ENCODE measurements around the gene UBR4. TPM values are rescaled to one million over a fixed set of nuclear protein-coding genes. Genes with fewer than 3 reads are reported as not detected.

Gene UBR4
- total RNA-seq, 2 experiments from 2014 or later, result 98.6 to 101 TPM

- H3K36me3 Mint-ChIP-seq (ENCODE audit: low read depth), result peaks cover 82% of the 10 kb centered on the region
- H3K4me1 Mint-ChIP-seq, result peaks cover 22% of the 10 kb centered on the region
- POLR2A ChIA-PET, result interaction anchor here (1.1 kb wide), 1 partner anchor 171 kb away, joined by 3 read pairs; no protein-coding TSS in a partner anchor
- H3K9me3 Mint-ChIP-seq, result no peaks in the 10 kb centered on the region
- no peaks in the 10 kb centered on the region for H3K27me3 Mint-ChIP-seq
- no peak overlapping the region for H3K4me3 Mint-ChIP-seq
- CTCF ChIA-PET, result interaction anchor here (1.7 kb wide), 1 partner anchor 172 kb away, joined by 4 read pairs; no protein-coding TSS in a partner anchor
- no peak for DNase-seq
- H3K27ac Mint-ChIP-seq, result no peak overlapping the region
Measured at GRCh38 chr1:19079541-19080472, 130.3 kb downstream of the UBR4 start.

- ChIA-PET CTCF (interaction anchor here (1.7 kb wide), 1 partner anchor 171 kb away, joined by 4 read pairs; no protein-coding TSS in a partner anchor), POLR2A (no interaction called here)
- H3K9me3 Mint-ChIP-seq, result no peaks in the 10 kb centered on the region
- no peak for DNase-seq
- peaks cover 83% of the 10 kb centered on the region for H3K36me3 Mint-ChIP-seq (ENCODE audit: low read depth)
- H3K27me3 Mint-ChIP-seq, result no peaks in the 10 kb centered on the region
- H3K27ac Mint-ChIP-seq, result no peak overlapping the region
- no peak overlapping the region for H3K4me3 Mint-ChIP-seq
- peaks cover 33% of the 10 kb centered on the region for H3K4me1 Mint-ChIP-seq
Measured at GRCh38 chr1:19078536-19078935, 131.5 kb downstream of the UBR4 start.

- Mint-ChIP-seq H3K4me3 (no peak overlapping the region), H3K27me3 (no peaks in the 10 kb centered on the region), H3K36me3 (ENCODE audit: low read depth) (peaks cover 83% of the 10 kb centered on the region), H3K9me3 (no peaks in the 10 kb centered on the region), H3K27ac (no peak overlapping the region), H3K4me1 (peaks cover 39% of the 10 kb centered on the region)
- ChIA-PET CTCF (interaction anchor here (0.6 to 3.1 kb wide), 2 partner anchors 165 to 341 kb away, joined by 4 to 23 read pairs; no protein-coding TSS in a partner anchor), POLR2A (interaction anchor here (1.3 to 3.4 kb wide), 2 partner anchors 10 to 14 kb away, joined by 3 to 13 read pairs; no protein-coding TSS in a partner anchor)
- DNase-seq, result no peak
Measured at GRCh38 chr1:19076841-19077616, 133.0 kb downstream of the UBR4 start.

GRCh38 chr1:19074902-19075721, 135.0 kb downstream of the UBR4 start:
- no peaks in the 10 kb centered on the region for H3K9me3 Mint-ChIP-seq
- peaks cover 66% of the 10 kb centered on the region for H3K36me3 Mint-ChIP-seq (ENCODE audit: low read depth)
- no peak overlapping the region for H3K4me3 Mint-ChIP-seq
- DNase-seq, result no peak
- CTCF ChIA-PET, result interaction anchor here (0.7 to 3.6 kb wide), 13 partner anchors 10 to 191 kb away, joined by 3 to 36 read pairs (median 4); partner anchors contain the start of gene ALDH4A1
- peak overlapping the region; percentile 71 for H3K27ac Mint-ChIP-seq
- POLR2A ChIA-PET, result interaction anchor here (1.0 to 5.5 kb wide), 12 partner anchors 12 to 172 kb away, joined by 3 to 48 read pairs (median 6); partner anchors contain the start of genes ALDH4A1 and IFFO2
- H3K4me1 Mint-ChIP-seq, result peaks cover 34% of the 10 kb centered on the region
- H3K27me3 Mint-ChIP-seq, result no peaks in the 10 kb centered on the region

- H3K27ac Mint-ChIP-seq, result peak overlapping the region; percentile 71
- ChIA-PET POLR2A (interaction anchor here (0.7 to 5.5 kb wide), 13 partner anchors 13 to 172 kb away, joined by 3 to 48 read pairs (median 4); partner anchors contain the start of genes ALDH4A1, IFFO2 and UBR4), CTCF (interaction anchor here (0.7 to 3.6 kb wide), 13 partner anchors 11 to 190 kb away, joined by 3 to 36 read pairs (median 4); partner anchors contain the start of gene ALDH4A1)
- DNase-seq, result peak; percentile 78
- no peaks in the 10 kb centered on the region for H3K27me3 Mint-ChIP-seq
- no peak overlapping the region for H3K4me3 Mint-ChIP-seq
- peaks cover 60% of the 10 kb centered on the region for H3K36me3 Mint-ChIP-seq (ENCODE audit: low read depth)
- no peaks in the 10 kb centered on the region for H3K9me3 Mint-ChIP-seq
- peaks cover 34% of the 10 kb centered on the region for H3K4me1 Mint-ChIP-seq
Measured at GRCh38 chr1:19074361-19074901, 135.6 kb downstream of the UBR4 start.

- H3K27me3 Mint-ChIP-seq, result no peaks in the 10 kb centered on the region
Measured at GRCh38 chr1:19073311-19074186, 136.5 kb downstream of the UBR4 start.

GRCh38 chr1:19072285-19072981, 137.6 kb downstream of the UBR4 start:
- Mint-ChIP-seq H3K36me3 (ENCODE audit: low read depth) (peaks cover 49% of the 10 kb centered on the region), H3K27ac (peak overlapping the region; percentile 47), H3K9me3 (no peaks in the 10 kb centered on the region), H3K27me3 (no peaks in the 10 kb centered on the region), H3K4me3 (no peak overlapping the region), H3K4me1 (peaks cover 34% of the 10 kb centered on the region)
- DNase-seq, result no peak
- ChIA-PET POLR2A (interaction anchor here (1.5 to 5.5 kb wide), 3 partner anchors 61 to 145 kb away, joined by 5 to 48 read pairs (median 5); partner anchors contain the start of gene IFFO2), CTCF (interaction anchor here (1.6 to 3.6 kb wide), 2 partner anchors 159 to 165 kb away, joined by 5 to 36 read pairs; no protein-coding TSS in a partner anchor)

More at GRCh38 chr1:19073311-19074186, 136.5 kb downstream of the UBR4 start:
- Mint-ChIP-seq H3K4me3 (no peak overlapping the region), H3K27ac (peak overlapping the region; percentile 71), H3K9me3 (no peaks in the 10 kb centered on the region), H3K36me3 (ENCODE audit: low read depth) (peaks cover 57% of the 10 kb centered on the region), H3K4me1 (peaks cover 34% of the 10 kb centered on the region)
- ChIA-PET POLR2A (interaction anchor here (0.7 to 5.5 kb wide), 13 partner anchors 14 to 171 kb away, joined by 3 to 48 read pairs (median 5); partner anchors contain the start of genes ALDH4A1, IFFO2 and UBR4), CTCF (interaction anchor here (0.9 to 3.6 kb wide), 9 partner anchors 15 to 171 kb away, joined by 3 to 36 read pairs (median 5); partner anchors contain the start of gene ALDH4A1)
- no peak for DNase-seq

- no peak overlapping the region for H3K27ac Mint-ChIP-seq
- peaks cover 34% of the 10 kb centered on the region for H3K4me1 Mint-ChIP-seq
- H3K27me3 Mint-ChIP-seq, result no peaks in the 10 kb centered on the region
- no peak for DNase-seq
- H3K9me3 Mint-ChIP-seq, result no peaks in the 10 kb centered on the region
- peaks cover 43% of the 10 kb centered on the region for H3K36me3 Mint-ChIP-seq (ENCODE audit: low read depth)
- ChIA-PET POLR2A (interaction anchor here (1.5 to 5.5 kb wide), 3 partner anchors 61 to 145 kb away, joined by 5 to 48 read pairs (median 5); partner anchors contain the start of gene IFFO2), CTCF (interaction anchor here (1.6 kb wide), 1 partner anchor 159 kb away, joined by 5 read pairs; no protein-coding TSS in a partner anchor)
- H3K4me3 Mint-ChIP-seq, result no peak overlapping the region
Measured at GRCh38 chr1:19071674-19072281, 138.3 kb downstream of the UBR4 start.

GRCh38 chr1:19070891-19071621, 139.0 kb downstream of the UBR4 start:
- no peak overlapping the region for H3K27ac Mint-ChIP-seq
- peaks cover 36% of the 10 kb centered on the region for H3K36me3 Mint-ChIP-seq (ENCODE audit: low read depth)
- H3K4me3 Mint-ChIP-seq, result no peak overlapping the region
- no peaks in the 10 kb centered on the region for H3K27me3 Mint-ChIP-seq
- ChIA-PET POLR2A (interaction anchor here (0.7 to 5.5 kb wide), 3 partner anchors 117 to 168 kb away, joined by 3 to 48 read pairs (median 5); partner anchors contain the start of genes ALDH4A1 and IFFO2), CTCF (interaction anchor here (0.8 kb wide), 1 partner anchor 158 kb away, joined by 3 read pairs; no protein-coding TSS in a partner anchor)
- no peak for DNase-seq
- no peaks in the 10 kb centered on the region for H3K9me3 Mint-ChIP-seq
- peaks cover 33% of the 10 kb centered on the region for H3K4me1 Mint-ChIP-seq
